K562 (cell line): ENCODE measurements around the gene PFAS. TPM values are rescaled to one million over a fixed set of nuclear protein-coding genes. Genes with fewer than 3 reads are reported as not detected.
A peak's percentile ranks its signal among the peaks of the same experiment; 100 is the strongest.

Experiments used
- ATF3 ChIP-seq, 2 experiments: fragments of 450-650 bp in 1 of 2; sonication (generic) in 1 of 2; formaldehyde crosslinking in 1 of 2; IDR thresholded peaks in 1 of 2; conservative IDR thresholded peaks in 1 of 2; 2 replicates each; pipeline versions ENCODE4 v1.6.1 to v1.8.1; 2016 to 2023; ENCODE audit warnings: mild to moderate bottlenecking in 2 of 2, moderate library complexity in 2 of 2, inconsistent platforms in 1 of 2, missing genetic modification reagents in 1 of 2
- ATF7 ChIP-seq: fragments of 450-650 bp; IDR thresholded peaks from 2 replicates; pipeline ENCODE4 v1.7.1; 2014; ENCODE audit warnings: mild to moderate bottlenecking, moderate library complexity
- CREM ChIP-seq: IDR thresholded peaks from 2 replicates; pipeline ENCODE4 v1.6.1; 2014; ENCODE audit warnings: antibody characterized with exemption, low read depth
- CXXC5 ChIP-seq: fragments of 250-450 bp; sonication (Bioruptor Pico); IDR thresholded peaks from 2 replicates; pipeline ENCODE4 v1.8.0; 2022; ENCODE audit warnings: inconsistent platforms, mild to moderate bottlenecking, moderate library complexity
- EP400 ChIP-seq: fragments of 450-650 bp; IDR thresholded peaks from 2 replicates; pipeline ENCODE4 v1.6.1; 2017; ENCODE audit warnings: antibody characterized with exemption, mild to moderate bottlenecking, moderate library complexity
- FOXP1 ChIP-seq: sonication (generic); formaldehyde crosslinking; IDR thresholded peaks from 2 replicates; pipeline ENCODE4 v1.8.0; 2022; ENCODE audit warnings: mild to moderate bottlenecking, missing genetic modification reagents
- PHF8 ChIP-seq: fragments of 200-600 bp; sonication (generic); IDR thresholded peaks from 2 replicates; pipeline ENCODE4 v1.6.1; 2012; ENCODE audit warnings: mixed run types, mild to moderate bottlenecking, inconsistent platforms, low read length, moderate library complexity, borderline replicate concordance
- POLR2AphosphoS5 ChIP-seq: IDR thresholded peaks from 2 replicates; pipeline ENCODE4 v1.6.1; 2011; ENCODE audit warnings: mild to moderate bottlenecking, low read depth, low read length, moderate library complexity; ENCODE audit not compliant: control insufficient read depth, insufficient read depth
- PRDM10 ChIP-seq: fragments of 450-650 bp; IDR thresholded peaks from 2 replicates; pipeline ENCODE4 v1.6.1; 2018; ENCODE audit not compliant: partially characterized antibody
- PTRF ChIP-seq: fragments of 450-650 bp; IDR thresholded peaks from 2 replicates; pipeline ENCODE4 v1.6.1; 2016; ENCODE audit warnings: mild to moderate bottlenecking, missing genetic modification characterization, missing compliant biosample characterization
- SIX5 ChIP-seq, 2 experiments: IDR thresholded peaks; 2 replicates each; pipeline ENCODE4 v1.6.1; 2011; ENCODE audit warnings: low read length in 2 of 2, borderline replicate concordance in 1 of 2, low read depth in 1 of 2, mild to moderate bottlenecking in 1 of 2, moderate library complexity in 1 of 2; ENCODE audit not compliant: insufficient read depth in 1 of 2
- ZFX ChIP-seq: sonication (generic); formaldehyde crosslinking; IDR thresholded peaks from 2 replicates; pipeline ENCODE4 v1.8.0; 2022; ENCODE audit warnings: mild to moderate bottlenecking, missing genetic modification reagents, moderate library complexity
- ZNF224 ChIP-seq: sonication (generic); formaldehyde crosslinking; IDR thresholded peaks from 2 replicates; pipeline ENCODE4 v1.8.0; 2022; ENCODE audit warnings: mild to moderate bottlenecking, missing genetic modification reagents
- ZNF41 ChIP-seq: fragments of 250-450 bp; sonication (Bioruptor Pico); conservative IDR thresholded peaks from 2 replicates; pipeline ENCODE4 v1.4.0; 2020; ENCODE audit warnings: mild to moderate bottlenecking
- polyA plus RNA-seq, 8 experiments: library from polyadenylated mRNA; depleted of rRNA in 4 of 8; stranded (reverse) in 5 of 8; unstranded in 3 of 8; fragments of >200 nt; fragmentation: Nextera tagmentation in 2 of 8; fragmentation: Illumina TruSeq in 1 of 8; extraction: Ambion mirVana in 2 of 8; extraction: Trizol in 1 of 8; gene quantifications; 2 replicates each; pipeline versions ENCODE4 v1.2.1 to v1.2.3, GENCODE V29; 2011 to 2014; ENCODE audit warnings: inconsistent platforms in 1 of 8, missing spikeins in 1 of 8
- total RNA-seq, 7 experiments: library from RNA; depleted of rRNA in 6 of 7; stranded (reverse); fragments of >200 nt in 6 of 7; fragmentation: Illumina TruSeq in 2 of 7; extraction: Trizol in 2 of 7; gene quantifications; 2 replicates each; pipeline versions ENCODE4 v1.2.1 to v1.2.3, GENCODE V29; 2011 to 2021; ENCODE audit warnings: low replicate concordance in 1 of 7
- TF ChIP-seq, protein P1 (sequence below): sonication (generic); formaldehyde crosslinking; IDR thresholded peaks from 2 replicates; pipeline ENCODE4 v1.4.0; 2020; ENCODE audit warnings: mild to moderate bottlenecking, missing genetic modification reagents

PFAS gene
- total and polyA plus RNA-seq, 9 of the 15 experiments (the other 6 are each of a cell fraction or from before 2014, with no cell fraction given), result 11.6 to 131 (median 43.9) TPM

DNA sequence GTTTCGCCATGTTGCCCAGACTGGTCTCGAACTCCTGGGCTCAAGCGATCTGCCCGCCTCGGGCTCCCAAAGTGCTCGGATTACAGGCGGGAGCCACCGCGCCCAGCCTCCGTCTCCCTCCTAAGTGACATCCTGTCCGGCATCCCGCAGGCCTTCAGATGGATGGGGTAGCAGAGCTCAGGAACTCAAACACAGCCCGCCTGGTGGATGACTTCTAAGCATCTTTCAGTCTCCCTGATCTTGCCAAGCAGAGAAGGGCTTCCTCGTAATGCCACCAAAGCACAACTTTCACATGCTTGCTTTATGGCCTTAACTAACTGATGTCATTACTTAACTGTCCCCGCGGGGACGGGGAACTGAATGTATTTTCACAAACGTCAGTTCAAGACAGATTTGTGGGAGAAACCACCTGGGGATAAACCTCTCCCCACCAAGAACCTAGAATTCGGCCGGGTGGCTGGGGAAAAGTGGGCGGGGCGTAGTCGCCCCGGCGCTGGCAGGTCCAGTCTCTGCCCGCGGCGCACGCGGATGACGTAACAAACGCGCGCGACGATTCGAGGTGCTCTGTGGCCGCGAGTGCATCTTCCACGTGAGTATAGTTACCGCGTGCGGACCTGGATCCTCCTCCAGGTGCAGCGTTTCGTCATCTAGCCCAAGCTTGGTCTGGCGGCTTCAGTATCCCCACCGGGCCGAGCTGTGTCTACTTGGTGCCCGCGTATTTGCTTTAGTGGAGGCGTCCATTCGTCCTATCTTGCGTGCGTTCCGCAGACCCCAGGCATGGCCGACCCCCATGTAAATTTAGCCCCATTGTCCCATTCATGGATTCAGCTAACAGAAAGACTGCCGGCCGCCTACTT lies at the start of gene PFAS (continued):
- TF ChIP-seq ATF3 (IDR thresholded peaks at IDR 0.05) (peak; percentile 89), ATF3 (CRISPR knock-in tag; conservative IDR thresholded peaks at IDR 0.05) (no peak), EP400 (peak; percentile 99), PHF8 (peak; percentile 71; the same call in 1 of the 2 replicates), CREM (peak; percentile 100), PTRF (tag) (no peak), POLR2AphosphoS5 (peak; percentile 67), ATF7 (peak; percentile 89), FOXP1 (0 out of 2 replicates have a peak, but pooled peaks have one; percentile 22), PRDM10 (peak; percentile 69), ZNF224 (no peak), SIX5 (IDR thresholded peaks at IDR 0.05; ENCODE audit: borderline replicate concordance in 1 of 2, insufficient read depth in 1 of 2, low read depth in 1 of 2, low read length in 2 of 2) (peak in 1 of 2 experiments; percentile 4; a peak in 1 of 4 replicates), ZNF41 (no peak), CXXC5 (peak; percentile 72), ZFX (peak; percentile 31; the same call in 1 of the 2 replicates)
- TF ChIP-seq, protein P1, sequence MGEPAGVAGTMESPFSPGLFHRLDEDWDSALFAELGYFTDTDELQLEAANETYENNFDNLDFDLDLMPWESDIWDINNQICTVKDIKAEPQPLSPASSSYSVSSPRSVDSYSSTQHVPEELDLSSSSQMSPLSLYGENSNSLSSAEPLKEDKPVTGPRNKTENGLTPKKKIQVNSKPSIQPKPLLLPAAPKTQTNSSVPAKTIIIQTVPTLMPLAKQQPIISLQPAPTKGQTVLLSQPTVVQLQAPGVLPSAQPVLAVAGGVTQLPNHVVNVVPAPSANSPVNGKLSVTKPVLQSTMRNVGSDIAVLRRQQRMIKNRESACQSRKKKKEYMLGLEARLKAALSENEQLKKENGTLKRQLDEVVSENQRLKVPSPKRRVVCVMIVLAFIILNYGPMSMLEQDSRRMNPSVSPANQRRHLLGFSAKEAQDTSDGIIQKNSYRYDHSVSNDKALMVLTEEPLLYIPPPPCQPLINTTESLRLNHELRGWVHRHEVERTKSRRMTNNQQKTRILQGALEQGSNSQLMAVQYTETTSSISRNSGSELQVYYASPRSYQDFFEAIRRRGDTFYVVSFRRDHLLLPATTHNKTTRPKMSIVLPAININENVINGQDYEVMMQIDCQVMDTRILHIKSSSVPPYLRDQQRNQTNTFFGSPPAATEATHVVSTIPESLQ (CRISPR knock-in tag), result no peak
